HG03196 (cell line): ENCODE results near the gene SMARCE1.

ENCODE experiments used
- ATAC-seq: cut with Tn5 transposase; IDR thresholded peaks from one replicate; pipeline ENCODE4 v1.9.1; 2021; ENCODE audit not compliant: unreplicated experiment

The SMARCE1 gene

GRCh38 chr17:40646791-40647623 is 611 bp downstream of the SMARCE1 start:
- peak; percentile 14 for ATAC-seq

- no peak for ATAC-seq
Observed at GRCh38 chr17:40645943-40646342, 1.7 kb downstream of the SMARCE1 start.

GRCh38 chr17:40645291-40645690 is 2.3 kb downstream of the SMARCE1 start:
- ATAC-seq = no peak

- no peak for ATAC-seq
Observed at GRCh38 chr17:40637931-40638330, 9.7 kb downstream of the SMARCE1 start.

GRCh38 chr17:40633871-40634270 is 13.7 kb downstream of the SMARCE1 start:
- no peak for ATAC-seq

GRCh38 chr17:40632216-40632615 is 15.4 kb downstream of the SMARCE1 start:
- no peak for ATAC-seq

- ATAC-seq = no peak
Observed at GRCh38 chr17:40629842-40630241, 17.8 kb downstream of the SMARCE1 start.

- ATAC-seq = no peak
Observed at GRCh38 chr17:40625311-40625710, 22.3 kb downstream of the SMARCE1 start.

- ATAC-seq = no peak
Observed at GRCh38 chr17:40623419-40624210, 24.0 kb downstream of the SMARCE1 start.

- ATAC-seq = no peak
Observed at GRCh38 chr17:40622509-40622928, 25.1 kb downstream of the SMARCE1 start.

GRCh38 chr17:40621578-40621977 is 26.0 kb downstream of the SMARCE1 start:
- no peak for ATAC-seq

- ATAC-seq = no peak
Observed at GRCh38 chr17:40621019-40621418, 26.6 kb downstream of the SMARCE1 start.

- no peak for ATAC-seq
Observed at GRCh38 chr17:40618754-40619625, 28.6 kb downstream of the SMARCE1 start.

GRCh38 chr17:40617678-40618240 is 29.9 kb downstream of the SMARCE1 start:
- no peak for ATAC-seq

GRCh38 chr17:40616592-40616991 is 31.0 kb downstream of the SMARCE1 start:
- no peak for ATAC-seq

- no peak for ATAC-seq
Observed at GRCh38 chr17:40615841-40616476, 31.7 kb downstream of the SMARCE1 start.

- peak; percentile 74 for ATAC-seq
Observed at GRCh38 chr17:40615068-40615840, 32.4 kb downstream of the SMARCE1 start.

GRCh38 chr17:40614431-40615067 is 33.1 kb downstream of the SMARCE1 start:
- ATAC-seq = no peak
